Bronchial epithelial cell (primary cell): ENCODE measurements around the gene MTFP1. TPM values are rescaled to one million over a fixed set of nuclear protein-coding genes. Genes with fewer than 3 reads are reported as not detected.

Source experiments
- DNase-seq: peaks from one replicate; pipeline ENCODE4 v3.0.0-alpha.2; 2010; ENCODE audit warnings: low read depth
- FAIRE-seq: peaks from 2 replicates; lab custom pipeline; 2011; peaks lifted over from hg19 to GRCh38; lab: Jason Lieb, UNC
- H3K27me3 ChIP-seq: 2 replicates; pipeline ENCODE4 v1.5.1; 2011; ENCODE audit warnings: low read length; ENCODE audit not compliant: control insufficient read depth, insufficient read depth
- H3K36me3 ChIP-seq: 2 replicates; pipeline ENCODE4 v1.5.1; 2011; ENCODE audit warnings: low read length; ENCODE audit not compliant: control insufficient read depth, insufficient read depth
- H3K4me3 ChIP-seq: 2 replicates; pipeline ENCODE4 v1.5.1; 2011; ENCODE audit warnings: mild to moderate bottlenecking, low read depth, low read length, control low read depth
- CTCF ChIP-seq: IDR thresholded peaks from 2 replicates; pipeline ENCODE4 v1.5.1; 2011; ENCODE audit warnings: mild to moderate bottlenecking, moderate library complexity, low read length, control low read depth, inconsistent platforms; ENCODE audit not compliant: insufficient read depth, severe bottlenecking
- total RNA-seq: library from RNA; depleted of rRNA; stranded (reverse); fragments of >200 nt; gene quantifications from 2 replicates; pipeline ENCODE4 v1.2.1, GENCODE V29; 2014

Gene MTFP1
- total RNA-seq, 1 donor from 2014 or later, result 53.2 TPM

- H3K4me3 ChIP-seq, result no peak overlapping the region
- DNase-seq, result no peak
- H3K27me3 ChIP-seq, result no peaks in the 10 kb centered on the region
- no peak for FAIRE-seq
- TF ChIP-seq CTCF, result no peak
- H3K36me3 ChIP-seq, result no peaks in the 10 kb centered on the region
These were observed 13.0 kb downstream of the MTFP1 start for GRCh38 chr22:30438559-30438958.

GRCh38 chr22:30439226-30439625, 13.7 kb downstream of the MTFP1 start:
- no peak for TF ChIP-seq CTCF
- DNase-seq (peak; percentile 55), FAIRE-seq (no peak)
- H3K4me3 ChIP-seq, result no peak overlapping the region
- H3K27me3 ChIP-seq, result no peaks in the 10 kb centered on the region
- no peaks in the 10 kb centered on the region for H3K36me3 ChIP-seq

- TF ChIP-seq CTCF, result no peak
- DNase-seq (no peak), FAIRE-seq (no peak)
- no peaks in the 10 kb centered on the region for H3K36me3 ChIP-seq
- H3K4me3 ChIP-seq, result no peak overlapping the region
- H3K27me3 ChIP-seq, result no peaks in the 10 kb centered on the region
These were observed 14.3 kb downstream of the MTFP1 start for GRCh38 chr22:30439836-30440235.

GRCh38 chr22:30441088-30441487, 15.5 kb downstream of the MTFP1 start:
- Histone ChIP-seq H3K27me3 (no peaks in the 10 kb centered on the region), H3K4me3 (no peak overlapping the region), H3K36me3 (no peaks in the 10 kb centered on the region)
- DNase-seq (no peak), FAIRE-seq (no peak)
- TF ChIP-seq CTCF, result no peak

- FAIRE-seq (no peak), DNase-seq (peak; percentile 43)
- H3K27me3 ChIP-seq, result no peaks in the 10 kb centered on the region
- H3K4me3 ChIP-seq, result no peak overlapping the region
- no peaks in the 10 kb centered on the region for H3K36me3 ChIP-seq
- peak; percentile 84 for TF ChIP-seq CTCF
These were observed 19.3 kb downstream of the MTFP1 start for GRCh38 chr22:30444632-30445437.
